ENCODE data around the gene SMG6.
A peak's percentile ranks its signal among the peaks of the same experiment; 100 is the strongest.

SMG6 gene

GRCh38 chr17:2034157-2034556 is 269.4 kb downstream of the SMG6 start:
- Histone ChIP-seq H3K79me2 (ENCODE audit: low read length) (peaks cover 22% of the 10 kb centered on the region), H3K4me2 (ENCODE audit: low read length) (no peak overlapping the region; the same call in 1 of the 2 replicates), H4K20me1 (ENCODE audit: insufficient read depth, low read length) (no peaks in the 10 kb centered on the region)

DNA sequence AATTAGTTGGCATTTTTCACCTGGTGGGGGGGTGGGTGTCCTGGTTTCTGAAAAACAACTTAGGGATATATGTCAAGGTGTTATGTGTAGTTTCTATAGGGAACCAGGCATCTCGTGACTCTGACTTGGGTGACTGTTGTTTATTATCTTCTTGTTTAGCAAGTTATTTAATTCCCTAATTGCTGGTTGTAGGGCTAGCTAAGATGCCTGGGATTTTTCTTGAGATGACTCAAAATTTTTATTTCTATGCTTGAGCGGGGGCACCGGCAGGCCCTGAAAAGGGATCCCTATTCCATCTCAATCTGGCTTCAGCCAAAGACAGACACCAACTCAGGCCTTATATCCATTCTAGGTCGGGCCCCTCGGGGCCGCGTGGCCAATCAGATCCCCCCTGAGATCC is 270.4 kb downstream of the SMG6 start:
- Histone ChIP-seq H4K20me1 (ENCODE audit: insufficient read depth, low read length) (no peaks in the 10 kb centered on the region), H3K27ac (ENCODE audit: low read length) (no peak overlapping the region), H3K4me2 (ENCODE audit: low read length) (0 out of 2 replicates have a peak overlapping the region, but pooled peaks have one; percentile 14), H3K9ac (ENCODE audit: low read length) (no peak overlapping the region), H3K4me3 (ENCODE audit: low read length) (no peak overlapping the region), H3K9me3 (ENCODE audit: insufficient read depth, low read length) (no peaks in the 10 kb centered on the region), H3K36me3 (replicated peaks; ENCODE audit: low read depth, low read length) (no peaks in the 10 kb centered on the region), H2AFZ (ENCODE audit: low read depth, low read length) (no peak overlapping the region), H3K27me3 (ENCODE audit: low read depth, low read length) (no peaks in the 10 kb centered on the region), H3K4me1 (ENCODE audit: low read length) (peaks cover 41% of the 10 kb centered on the region), H3K79me2 (ENCODE audit: low read length) (peaks cover 22% of the 10 kb centered on the region)
- no peak for TF ChIP-seq EZH2phosphoT487 (IDR thresholded peaks at IDR 0.05; ENCODE audit: low read depth)
- TF ChIP-seq, protein P1, sequence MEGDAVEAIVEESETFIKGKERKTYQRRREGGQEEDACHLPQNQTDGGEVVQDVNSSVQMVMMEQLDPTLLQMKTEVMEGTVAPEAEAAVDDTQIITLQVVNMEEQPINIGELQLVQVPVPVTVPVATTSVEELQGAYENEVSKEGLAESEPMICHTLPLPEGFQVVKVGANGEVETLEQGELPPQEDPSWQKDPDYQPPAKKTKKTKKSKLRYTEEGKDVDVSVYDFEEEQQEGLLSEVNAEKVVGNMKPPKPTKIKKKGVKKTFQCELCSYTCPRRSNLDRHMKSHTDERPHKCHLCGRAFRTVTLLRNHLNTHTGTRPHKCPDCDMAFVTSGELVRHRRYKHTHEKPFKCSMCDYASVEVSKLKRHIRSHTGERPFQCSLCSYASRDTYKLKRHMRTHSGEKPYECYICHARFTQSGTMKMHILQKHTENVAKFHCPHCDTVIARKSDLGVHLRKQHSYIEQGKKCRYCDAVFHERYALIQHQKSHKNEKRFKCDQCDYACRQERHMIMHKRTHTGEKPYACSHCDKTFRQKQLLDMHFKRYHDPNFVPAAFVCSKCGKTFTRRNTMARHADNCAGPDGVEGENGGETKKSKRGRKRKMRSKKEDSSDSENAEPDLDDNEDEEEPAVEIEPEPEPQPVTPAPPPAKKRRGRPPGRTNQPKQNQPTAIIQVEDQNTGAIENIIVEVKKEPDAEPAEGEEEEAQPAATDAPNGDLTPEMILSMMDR (IDR thresholded peaks at IDR 0.05; ENCODE audit: low read depth, low read length): no peak

More at GRCh38 chr17:2034157-2034556, 269.4 kb downstream of the SMG6 start:
- Histone ChIP-seq H3K36me3 (replicated peaks; ENCODE audit: low read depth, low read length) (no peaks in the 10 kb centered on the region), H2AFZ (ENCODE audit: low read depth, low read length) (no peak overlapping the region), H3K9ac (ENCODE audit: low read length) (no peak overlapping the region), H3K27ac (ENCODE audit: low read length) (no peak overlapping the region), H3K4me1 (ENCODE audit: low read length) (peaks cover 31% of the 10 kb centered on the region), H3K27me3 (ENCODE audit: low read depth, low read length) (no peaks in the 10 kb centered on the region), H3K9me3 (ENCODE audit: insufficient read depth, low read length) (no peaks in the 10 kb centered on the region), H3K4me3 (ENCODE audit: low read length) (no peak overlapping the region)
- TF ChIP-seq, protein P1 (IDR thresholded peaks at IDR 0.05; ENCODE audit: low read depth, low read length): no peak
- TF ChIP-seq EZH2phosphoT487 (IDR thresholded peaks at IDR 0.05; ENCODE audit: low read depth): no peak

GRCh38 chr17:2030779-2031163 is 272.8 kb downstream of the SMG6 start:
- Histone ChIP-seq H3K27me3 (ENCODE audit: low read depth, low read length) (no peaks in the 10 kb centered on the region), H3K4me2 (ENCODE audit: low read length) (peak overlapping the region; percentile 98), H3K4me1 (ENCODE audit: low read length) (peaks cover 42% of the 10 kb centered on the region), H2AFZ (ENCODE audit: low read depth, low read length) (no peak overlapping the region), H3K79me2 (ENCODE audit: low read length) (peaks cover 22% of the 10 kb centered on the region), H3K36me3 (replicated peaks; ENCODE audit: low read depth, low read length) (no peaks in the 10 kb centered on the region), H3K9ac (ENCODE audit: low read length) (peak overlapping the region; percentile 80), H4K20me1 (ENCODE audit: insufficient read depth, low read length) (no peaks in the 10 kb centered on the region), H3K4me3 (ENCODE audit: low read length) (peak overlapping the region; percentile 95), H3K27ac (ENCODE audit: low read length) (peak overlapping the region; percentile 50), H3K9me3 (ENCODE audit: insufficient read depth, low read length) (no peaks in the 10 kb centered on the region)
- TF ChIP-seq, protein P1 (IDR thresholded peaks at IDR 0.05; ENCODE audit: low read depth, low read length): peak; percentile 52
- no peak for TF ChIP-seq EZH2phosphoT487 (IDR thresholded peaks at IDR 0.05; ENCODE audit: low read depth)

DNA sequence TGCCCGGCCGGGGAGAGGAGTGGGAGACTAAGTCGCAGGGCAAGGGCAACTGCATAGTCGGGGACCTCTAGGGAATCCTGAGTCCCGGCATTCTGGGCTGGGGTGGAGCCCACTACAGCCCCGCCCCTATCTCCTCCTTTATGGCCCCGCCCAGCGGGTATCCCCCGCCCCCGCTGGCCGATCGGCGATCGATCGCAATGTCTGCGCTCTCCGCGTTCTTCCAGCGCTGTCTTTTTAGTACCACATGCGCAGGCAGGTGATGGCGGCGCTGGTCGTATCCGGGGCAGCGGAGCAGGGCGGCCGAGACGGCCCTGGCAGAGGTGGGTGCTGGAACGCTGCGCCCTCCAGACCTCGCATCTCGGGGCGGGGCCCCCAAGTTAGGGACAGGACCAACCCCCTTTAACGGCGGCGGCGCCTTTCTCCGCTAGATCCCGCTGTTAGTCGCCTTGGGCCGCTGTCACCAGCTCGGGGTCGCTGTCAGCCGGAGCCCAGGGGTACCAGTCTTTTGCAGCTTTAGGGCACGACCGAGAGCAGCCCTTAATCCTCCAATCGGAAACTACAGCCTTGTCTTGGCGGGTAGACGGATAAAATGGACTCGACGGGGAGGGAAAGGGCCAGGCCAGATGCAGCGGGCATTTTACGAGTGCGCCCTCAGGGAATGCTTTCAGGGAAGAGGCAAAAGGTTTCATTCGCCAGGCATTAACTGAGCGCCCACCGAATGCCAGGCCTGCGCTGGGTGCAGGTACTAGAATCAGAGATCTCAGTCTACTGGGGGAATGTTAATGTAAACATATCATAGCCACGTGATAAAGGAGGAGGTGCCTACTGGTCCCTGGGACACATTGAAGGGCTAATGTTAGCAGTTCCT is 273.4 kb downstream of the SMG6 start, which contains the start of gene DPH1:
TSS of gene DPH1 (plus strand) at position 243 of the 868 bp plus-strand sequence. CDS start at position 260, 17 bp downstream.
- no peak within 1 kb of the TSS; the same call in 1 of the 2 replicates for H2AFZ ChIP-seq (ENCODE audit: low read depth, low read length)
- H3K79me2 ChIP-seq (ENCODE audit: low read length): peaks cover 22% of the 10 kb centered on the region
- H3K27me3 ChIP-seq (ENCODE audit: low read depth, low read length): no peaks in the 10 kb centered on the region

More for the DNA sequence above, 273.4 kb downstream of the SMG6 start, which contains the start of gene DPH1:
- H4K20me1 ChIP-seq (ENCODE audit: insufficient read depth, low read length): no peaks in the 10 kb centered on the region
- H3K27ac ChIP-seq (ENCODE audit: low read length): peak within 1 kb of the TSS; percentile 50
- no peaks in the 10 kb centered on the region for H3K36me3 ChIP-seq (replicated peaks; ENCODE audit: low read depth, low read length)
- peaks cover 42% of the 10 kb centered on the region for H3K4me1 ChIP-seq (ENCODE audit: low read length)
- H3K9ac ChIP-seq (ENCODE audit: low read length): peak within 1 kb of the TSS; percentile 80
- H3K4me2 ChIP-seq (ENCODE audit: low read length): peak within 1 kb of the TSS; percentile 98
- no peaks in the 10 kb centered on the region for H3K9me3 ChIP-seq (ENCODE audit: insufficient read depth, low read length)
- H3K4me3 ChIP-seq (ENCODE audit: low read length): peak within 1 kb of the TSS; percentile 95
- TF ChIP-seq, protein P1 (IDR thresholded peaks at IDR 0.05; ENCODE audit: low read depth, low read length): no peak
